GM12878 (cell line): Measurements from ENCODE around the gene FAM193A. TPM values are rescaled to one million over a fixed set of nuclear protein-coding genes. Genes with fewer than 3 reads are reported as not detected.

Experiments used
- BCLAF1 ChIP-seq: fragments of 450-650 bp; IDR thresholded peaks from 2 replicates; pipeline ENCODE4 v1.6.1; 2017; ENCODE audit warnings: antibody characterized with exemption, mild to moderate bottlenecking, moderate library complexity
- BRCA1 ChIP-seq: IDR thresholded peaks from 2 replicates; pipeline ENCODE4 v1.6.1; 2011; ENCODE audit warnings: low read depth, low read length, improper control_type of control experiment
- CTCF ChIP-seq, 3 experiments: IDR thresholded peaks in 2 of 3; conservative IDR thresholded peaks in 1 of 3; 2 replicates each; pipeline ENCODE4 v1.5.1; 2011; ENCODE audit warnings: low read depth in 3 of 3, low read length in 3 of 3, mild to moderate bottlenecking in 3 of 3, control low read depth in 2 of 3, moderate library complexity in 2 of 3, inconsistent platforms in 1 of 3, mixed read lengths in 1 of 3; ENCODE audit not compliant: control insufficient read depth in 2 of 3, insufficient read depth in 1 of 3; ENCODE audit errors: extremely low read depth in 1 of 3
- EED ChIP-seq: sonication (generic); IDR thresholded peaks from 2 replicates; pipeline ENCODE4 v1.6.1; 2016; ENCODE audit warnings: antibody characterized with exemption, low read depth
- ELK1 ChIP-seq: IDR thresholded peaks from 2 replicates; pipeline ENCODE4 v1.6.1; 2012; ENCODE audit warnings: low read depth, low read length, improper control_type of control experiment
- FOXM1 ChIP-seq: IDR thresholded peaks from 2 replicates; pipeline ENCODE4 v1.6.1; 2012; ENCODE audit warnings: low read depth, mild to moderate bottlenecking, inconsistent platforms, low read length, moderate library complexity
- HDAC2 ChIP-seq: fragments of 200-600 bp; sonication (generic); IDR thresholded peaks from 2 replicates; pipeline ENCODE4 v1.6.1; 2017
- HDGF ChIP-seq: fragments of 450-650 bp; IDR thresholded peaks from 2 replicates; pipeline ENCODE4 v1.6.1; 2016; ENCODE audit warnings: antibody characterized with exemption
- MEF2A ChIP-seq: IDR thresholded peaks from 2 replicates; pipeline ENCODE4 v1.6.1; 2011; ENCODE audit warnings: low read depth, mild to moderate bottlenecking, low read length, moderate library complexity; ENCODE audit not compliant: insufficient read depth
- NFIC ChIP-seq: IDR thresholded peaks from 2 replicates; pipeline ENCODE4 v1.6.1; 2012; ENCODE audit warnings: low read depth, mild to moderate bottlenecking, inconsistent platforms, low read length, moderate library complexity
- POLR2A ChIP-seq: IDR thresholded peaks from 2 replicates; pipeline ENCODE4 v1.6.1; 2011; ENCODE audit warnings: low read depth, mild to moderate bottlenecking, low read length
- RELA ChIP-seq: fragments of 450-650 bp; IDR thresholded peaks from 2 replicates; pipeline ENCODE4 v1.8.0; 2014; ENCODE audit warnings: borderline replicate concordance; ENCODE audit not compliant: partially characterized antibody
- RUNX3 ChIP-seq: IDR thresholded peaks from 2 replicates; pipeline ENCODE4 v1.6.1; 2012; ENCODE audit warnings: low read length, inconsistent platforms
- SREBF1 ChIP-seq: IDR thresholded peaks from 2 replicates; pipeline ENCODE4 v1.6.1; 2012; ENCODE audit warnings: mild to moderate bottlenecking, low read length
- SRF ChIP-seq, 2 experiments: IDR thresholded peaks; 2 replicates each; pipeline ENCODE4 v1.6.1; 2011; ENCODE audit warnings: low read depth in 2 of 2, low read length in 2 of 2, mild to moderate bottlenecking in 1 of 2, moderate library complexity in 1 of 2
- STAT3 ChIP-seq: IDR thresholded peaks from 2 replicates; pipeline ENCODE4 v1.6.1; 2011; ENCODE audit warnings: low read depth, low read length, improper control_type of control experiment
- ZBTB33 ChIP-seq: fragments of 450-650 bp; IDR thresholded peaks from 2 replicates; pipeline ENCODE4 v1.6.1; 2017; ENCODE audit warnings: mild to moderate bottlenecking
- ZNF217 ChIP-seq: fragments of 450-650 bp; IDR thresholded peaks from 2 replicates; pipeline ENCODE4 v1.6.1; 2017; ENCODE audit warnings: antibody characterized with exemption, mild to moderate bottlenecking
- ZSCAN29 ChIP-seq: fragments of 450-650 bp; IDR thresholded peaks from 2 replicates; pipeline ENCODE4 v1.6.1; 2017; ENCODE audit warnings: mild to moderate bottlenecking, moderate library complexity
- polyA plus RNA-seq, 11 experiments: library from polyadenylated mRNA; depleted of rRNA in 4 of 11; unstranded in 6 of 11; stranded (reverse) in 5 of 11; fragments of >200 nt; fragmentation: Nextera tagmentation in 4 of 11; fragmentation: Illumina TruSeq in 1 of 11; extraction: Ambion mirVana in 4 of 11; extraction: Trizol in 1 of 11; gene quantifications; 1 replicate in 1 of 11; 2 replicates in 10 of 11; pipeline versions ENCODE4 v1.2.1 to v1.2.3, GENCODE V29; 2011 to 2016; ENCODE audit warnings: inconsistent platforms in 2 of 11, missing spikeins in 2 of 11, low read depth in 1 of 11
- total RNA-seq, 4 experiments: library from RNA; depleted of rRNA in 3 of 4; stranded (reverse); fragments of >200 nt in 3 of 4; fragmentation: Illumina TruSeq in 1 of 4; extraction: Trizol in 1 of 4; gene quantifications; 2 replicates each; pipeline versions ENCODE4 v1.2.1 to v1.2.3, GENCODE V29; 2013 to 2021
- TF ChIP-seq, protein P1 (sequence below): fragments of 450-650 bp; conservative IDR thresholded peaks from 2 replicates; pipeline ENCODE4 v1.6.1; 2017; ENCODE audit warnings: mild to moderate bottlenecking, moderate library complexity
- TF ChIP-seq, protein P2 (sequence below): fragments of 450-650 bp; IDR thresholded peaks from 2 replicates; pipeline ENCODE4 v1.6.1; 2016; ENCODE audit warnings: mild to moderate bottlenecking

FAM193A gene
- total and polyA plus RNA-seq, 10 of the 15 experiments (the other 5 are each of a cell fraction or from before 2014, with no cell fraction given) = 0.52 to 23.3 (median 7.4) TPM

DNA sequence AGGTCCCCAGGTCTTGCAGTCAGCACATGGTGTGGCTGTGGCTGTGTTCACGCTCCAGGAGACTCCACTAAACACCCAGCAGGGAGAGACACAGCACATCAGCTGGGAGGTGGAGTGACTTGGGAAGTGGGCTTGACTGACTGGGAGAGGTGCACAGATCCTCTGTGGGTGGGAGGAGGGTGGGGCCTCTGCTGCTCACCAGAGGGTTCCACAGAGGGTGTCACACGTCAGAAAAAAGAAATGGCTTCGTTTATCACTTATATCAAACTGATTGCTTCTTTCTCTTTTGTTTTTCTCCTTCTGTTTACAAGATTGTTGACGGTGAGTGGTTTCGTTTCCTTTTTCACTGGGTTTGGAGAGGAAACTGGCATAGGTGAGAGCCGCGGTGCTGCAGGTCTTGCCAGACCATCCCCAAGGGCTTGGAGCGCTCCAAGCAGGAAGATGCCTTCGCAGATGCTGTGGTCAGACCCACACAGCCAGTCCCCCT lies 24.8 kb upstream of the FAM193A start (continued):
- TF ChIP-seq, protein P1, sequence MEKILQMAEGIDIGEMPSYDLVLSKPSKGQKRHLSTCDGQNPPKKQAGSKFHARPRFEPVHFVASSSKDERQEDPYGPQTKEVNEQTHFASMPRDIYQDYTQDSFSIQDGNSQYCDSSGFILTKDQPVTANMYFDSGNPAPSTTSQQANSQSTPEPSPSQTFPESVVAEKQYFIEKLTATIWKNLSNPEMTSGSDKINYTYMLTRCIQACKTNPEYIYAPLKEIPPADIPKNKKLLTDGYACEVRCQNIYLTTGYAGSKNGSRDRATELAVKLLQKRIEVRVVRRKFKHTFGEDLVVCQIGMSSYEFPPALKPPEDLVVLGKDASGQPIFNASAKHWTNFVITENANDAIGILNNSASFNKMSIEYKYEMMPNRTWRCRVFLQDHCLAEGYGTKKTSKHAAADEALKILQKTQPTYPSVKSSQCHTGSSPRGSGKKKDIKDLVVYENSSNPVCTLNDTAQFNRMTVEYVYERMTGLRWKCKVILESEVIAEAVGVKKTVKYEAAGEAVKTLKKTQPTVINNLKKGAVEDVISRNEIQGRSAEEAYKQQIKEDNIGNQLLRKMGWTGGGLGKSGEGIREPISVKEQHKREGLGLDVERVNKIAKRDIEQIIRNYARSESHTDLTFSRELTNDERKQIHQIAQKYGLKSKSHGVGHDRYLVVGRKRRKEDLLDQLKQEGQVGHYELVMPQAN = no peak
- TF ChIP-seq STAT3 (no peak), HDGF (no peak), ZNF217 (no peak), RUNX3 (no peak; the same call in 1 of the 2 replicates), BCLAF1 (no peak), BRCA1 (no peak), CTCF (IDR thresholded peaks at IDR 0.05 in 2 of 3, conservative IDR thresholded peaks at IDR 0.05 in 1 of 3; ENCODE audit: control insufficient read depth in 2 of 3, extremely low read depth in 1 of 3, insufficient read depth in 1 of 3, low read depth in 3 of 3, low read length in 3 of 3) (peak in 1 of 3 experiments; percentile 17; a peak in 1 of 6 replicates), ZSCAN29 (no peak), SRF (IDR thresholded peaks at IDR 0.05; ENCODE audit: low read depth in 2 of 2, low read length in 2 of 2) (no peak), NFIC (no peak), ELK1 (no peak), FOXM1 (no peak), MEF2A (no peak), RELA (no peak), POLR2A (no peak), EED (no peak), ZBTB33 (no peak), SREBF1 (no peak), HDAC2 (no peak)
- TF ChIP-seq, protein P2, sequence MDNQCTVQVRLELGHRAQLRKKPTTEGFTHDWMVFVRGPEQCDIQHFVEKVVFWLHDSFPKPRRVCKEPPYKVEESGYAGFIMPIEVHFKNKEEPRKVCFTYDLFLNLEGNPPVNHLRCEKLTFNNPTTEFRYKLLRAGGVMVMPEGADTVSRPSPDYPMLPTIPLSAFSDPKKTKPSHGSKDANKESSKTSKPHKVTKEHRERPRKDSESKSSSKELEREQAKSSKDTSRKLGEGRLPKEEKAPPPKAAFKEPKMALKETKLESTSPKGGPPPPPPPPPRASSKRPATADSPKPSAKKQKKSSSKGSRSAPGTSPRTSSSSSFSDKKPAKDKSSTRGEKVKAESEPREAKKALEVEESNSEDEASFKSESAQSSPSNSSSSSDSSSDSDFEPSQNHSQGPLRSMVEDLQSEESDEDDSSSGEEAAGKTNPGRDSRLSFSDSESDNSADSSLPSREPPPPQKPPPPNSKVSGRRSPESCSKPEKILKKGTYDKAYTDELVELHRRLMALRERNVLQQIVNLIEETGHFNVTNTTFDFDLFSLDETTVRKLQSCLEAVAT = no peak
